ENCODE results near the gene CEP128. TPM values are rescaled to one million over a fixed set of nuclear protein-coding genes. Genes with fewer than 3 reads are reported as not detected.

The CEP128 gene
- total RNA-seq, 4 donors from 2014 or later: 5.6 to 9.0 (median 7.5) TPM

DNA sequence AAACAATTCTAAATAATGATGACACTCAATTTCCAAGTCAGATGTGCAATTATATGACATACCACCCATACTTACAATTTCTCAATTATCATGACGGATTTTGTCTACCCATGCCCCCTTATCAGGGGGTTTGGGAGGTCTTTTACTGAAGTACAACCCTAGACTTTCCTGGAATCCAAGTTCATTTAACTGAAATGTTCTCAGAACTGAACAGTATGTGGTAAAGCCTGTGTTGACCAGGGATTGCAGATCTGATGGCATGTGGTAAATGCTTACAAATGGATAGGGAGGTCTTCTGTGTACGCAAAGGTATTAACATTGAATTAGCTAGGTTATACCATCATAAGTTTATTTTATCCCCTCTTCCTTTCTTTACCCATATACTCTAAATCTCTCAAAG lies 281.8 kb downstream of the CEP128 start:
- no peak for TF ChIP-seq CTCF (IDR thresholded peaks at IDR 0.05; ENCODE audit: low read depth)

DNA sequence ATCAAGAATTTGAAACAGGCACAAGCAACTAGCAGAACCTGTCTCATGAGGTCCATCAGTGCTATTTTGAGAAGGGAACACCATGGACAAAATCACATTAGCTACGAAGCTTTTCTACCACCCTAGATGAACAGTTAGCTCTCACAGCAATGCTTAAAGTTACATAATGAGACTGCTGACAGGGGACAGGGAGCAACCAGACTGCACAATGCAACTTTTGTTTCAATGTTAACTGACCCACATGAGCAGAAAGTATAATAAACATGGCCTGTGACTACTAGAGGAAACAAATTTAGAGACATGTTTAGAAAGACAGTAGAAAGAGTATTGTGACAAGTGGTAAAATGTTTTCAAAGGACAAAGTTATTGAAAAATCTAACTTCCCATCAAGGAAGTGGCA lies 282.8 kb downstream of the CEP128 start:
- no peak for TF ChIP-seq CTCF (IDR thresholded peaks at IDR 0.05; ENCODE audit: low read depth)

- no peak for TF ChIP-seq CTCF (IDR thresholded peaks at IDR 0.05; ENCODE audit: low read depth)
Measured at GRCh38 chr14:80658155-80658554, 283.4 kb downstream of the CEP128 start.

GRCh38 chr14:80653956-80654355 lies 287.6 kb downstream of the CEP128 start:
- TF ChIP-seq CTCF (IDR thresholded peaks at IDR 0.05; ENCODE audit: low read depth): no peak

GRCh38 chr14:80645667-80646413 lies 295.7 kb downstream of the CEP128 start:
- TF ChIP-seq CTCF (IDR thresholded peaks at IDR 0.05; ENCODE audit: low read depth): no peak

DNA sequence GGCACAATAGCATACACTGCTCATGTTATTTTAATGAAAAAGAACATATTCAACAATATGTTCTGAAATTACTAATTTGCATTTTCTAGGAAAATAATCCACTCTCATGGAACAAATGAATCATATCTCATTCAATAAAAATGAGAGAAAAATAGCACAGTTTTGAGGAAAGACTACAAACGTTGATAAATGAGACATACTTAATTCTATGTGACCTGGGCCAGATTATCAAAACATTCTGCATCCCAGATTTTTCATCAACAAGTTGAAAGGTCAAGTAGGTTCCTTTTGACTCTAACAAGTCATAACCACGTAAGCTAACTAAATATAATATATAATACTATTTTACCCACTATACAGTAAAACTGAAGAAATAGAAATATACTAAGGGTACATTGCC lies 296.7 kb downstream of the CEP128 start:
- no peak for TF ChIP-seq CTCF (IDR thresholded peaks at IDR 0.05; ENCODE audit: low read depth)

DNA sequence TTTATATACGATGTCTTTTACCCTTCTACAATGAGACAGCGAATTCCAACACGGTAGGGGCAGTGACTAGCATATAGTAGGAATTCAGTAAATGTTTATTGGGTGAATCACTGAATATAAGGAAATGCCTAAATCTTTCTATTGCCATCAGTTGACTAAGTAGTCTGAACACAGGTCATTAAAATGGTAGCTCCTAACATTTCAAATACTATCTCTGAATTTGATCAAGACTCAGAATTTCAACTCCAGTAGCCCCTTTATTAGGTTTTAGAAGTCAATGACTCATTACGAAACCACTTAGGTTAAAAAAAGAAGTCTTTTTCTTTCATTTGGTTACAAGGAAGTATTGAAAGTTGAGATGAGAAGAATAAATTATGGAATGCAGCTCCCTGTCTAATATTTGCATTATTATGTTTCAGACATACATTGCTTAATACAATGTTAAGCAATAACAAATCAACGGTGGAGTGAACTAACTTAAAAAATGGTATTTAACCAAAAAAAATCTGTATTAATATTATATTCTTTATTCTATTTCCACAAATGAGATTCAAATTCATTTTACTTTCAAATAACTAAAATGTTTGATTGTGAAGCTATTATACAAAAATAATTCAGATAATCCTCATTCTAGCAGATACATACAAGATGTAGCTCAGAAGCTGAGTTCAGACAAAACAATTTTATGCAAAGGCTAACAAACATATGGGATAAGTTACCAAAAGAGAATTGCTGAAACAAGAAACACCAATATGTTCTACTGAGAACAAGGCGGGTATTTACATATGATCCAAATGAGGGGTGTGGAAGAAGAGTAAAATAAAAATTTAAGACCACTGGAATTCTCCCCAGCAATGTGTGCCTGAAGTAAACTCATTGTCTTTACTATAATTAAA lies 302.7 kb downstream of the CEP128 start:
- no peak for TF ChIP-seq CTCF (IDR thresholded peaks at IDR 0.05; ENCODE audit: low read depth)
